Fibroblast of skin of back (primary cell): ENCODE measurements around the gene TKFC. TPM values are rescaled to one million over a fixed set of nuclear protein-coding genes. Genes with fewer than 3 reads are reported as not detected.

Experiments
- DNase-seq: peaks from one replicate; pipeline ENCODE4 v3.0.0-alpha.2; 2013
- polyA plus RNA-seq, 2 experiments: library from polyadenylated mRNA; unstranded; fragments of 120-200 nt; gene quantifications; one replicate each; pipeline ENCODE4 v1.2.1, GENCODE V29; 2013; ENCODE audit not compliant: insufficient read length in 2 of 2

TKFC gene
- 21.5 TPM for polyA plus RNA-seq (2013, experiment 1 of 2; ENCODE audit: insufficient read length)
- 21.1 TPM for polyA plus RNA-seq (2013, experiment 2 of 2; ENCODE audit: insufficient read length)

GRCh38 chr11:61332797-61333549, at the start of gene TKFC, which contains the start of gene DDB1:
Gene TKFC, plus strand, starts transcription at chr11:61333228. Its CDS starts 1,501 bp downstream, at chr11:61334729.
Gene DDB1, minus strand, starts transcription at chr11:61333105. Its CDS starts 137 bp downstream, at chr11:61332968.
- peak; percentile 94 for DNase-seq

- no peak for DNase-seq
Measured at GRCh38 chr11:61283613-61284012, 49.4 kb upstream of the TKFC start.

- no peak for DNase-seq
Measured at GRCh38 chr11:61287338-61287977, 45.6 kb upstream of the TKFC start.

GRCh38 chr11:61290905-61291690, 41.9 kb upstream of the TKFC start:
- no peak for DNase-seq

GRCh38 chr11:61292356-61292755, 40.7 kb upstream of the TKFC start:
- DNase-seq = no peak

- peak; percentile 42 for DNase-seq
Measured at GRCh38 chr11:61293867-61294716, 38.9 kb upstream of the TKFC start.

- DNase-seq = peak; percentile 46
Measured at GRCh38 chr11:61294717-61295595, 38.1 kb upstream of the TKFC start, which contains the start of gene VWCE. Gene VWCE, minus strand, starts transcription at chr11:61295316. Its CDS starts 279 bp downstream, at chr11:61295037.

GRCh38 chr11:61295596-61295926, 37.5 kb upstream of the TKFC start:
- no peak for DNase-seq

GRCh38 chr11:61297341-61297740, 35.7 kb upstream of the TKFC start:
- DNase-seq = no peak

- peak; percentile 93 for DNase-seq
Measured at GRCh38 chr11:61297746-61298145, 35.3 kb upstream of the TKFC start.

GRCh38 chr11:61298663-61299244, 34.3 kb upstream of the TKFC start:
- DNase-seq = no peak

- DNase-seq = no peak
Measured at GRCh38 chr11:61302550-61302949, 30.5 kb upstream of the TKFC start.

GRCh38 chr11:61303725-61304124, 29.3 kb upstream of the TKFC start:
- no peak for DNase-seq

- DNase-seq = no peak
Measured at GRCh38 chr11:61305417-61305816, 27.6 kb upstream of the TKFC start.

GRCh38 chr11:61306221-61306620, 26.8 kb upstream of the TKFC start:
- no peak for DNase-seq

- DNase-seq = no peak
Measured at GRCh38 chr11:61307354-61307753, 25.7 kb upstream of the TKFC start.

GRCh38 chr11:61309141-61309540, 23.9 kb upstream of the TKFC start:
- DNase-seq = no peak

- no peak for DNase-seq
Measured at GRCh38 chr11:61309739-61310138, 23.3 kb upstream of the TKFC start.

- no peak for DNase-seq
Measured at GRCh38 chr11:61310749-61311148, 22.3 kb upstream of the TKFC start.

- no peak for DNase-seq
Measured at GRCh38 chr11:61315260-61315659, 17.8 kb upstream of the TKFC start.
